NB4 (cell line): ENCODE results near the gene SLC26A1.

Experiments used
- MYC ChIP-seq: IDR thresholded peaks from 2 replicates; pipeline ENCODE4 v1.6.1; 2011; ENCODE audit warnings: low read depth, low read length
- POLR2A ChIP-seq: IDR thresholded peaks from 2 replicates; pipeline ENCODE4 v1.6.1; 2011; ENCODE audit warnings: mild to moderate bottlenecking; ENCODE audit not compliant: insufficient read length; ENCODE audit errors: extremely low read depth
- TF ChIP-seq, protein P1 (sequence below): IDR thresholded peaks from one replicate; pipeline ENCODE4 v1.5.1; 2012; ENCODE audit warnings: low read depth, low read length
- TF ChIP-seq, protein P2 (sequence below): IDR thresholded peaks from 2 replicates; pipeline ENCODE4 v1.6.1; 2011; ENCODE audit warnings: low read depth, low read length

DNA sequence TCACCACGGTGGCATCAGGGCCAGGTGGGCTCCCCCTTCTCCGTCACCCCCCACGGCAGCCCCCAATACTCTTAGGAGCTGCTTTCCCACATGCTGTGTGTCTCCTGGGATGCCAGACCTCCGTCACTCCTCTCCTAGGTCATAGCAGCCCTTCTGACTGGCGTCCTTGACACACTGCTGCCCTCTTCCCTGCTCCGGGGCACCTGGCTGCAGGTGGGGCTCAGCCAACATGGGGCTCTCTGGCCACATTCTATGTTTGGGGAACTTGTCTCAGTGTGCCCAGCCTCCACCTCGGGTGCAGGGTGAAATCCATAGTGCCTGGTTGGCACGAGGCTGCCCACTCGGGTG, 47.1 kb downstream of the SLC26A1 start:
- TF ChIP-seq POLR2A: no peak
- TF ChIP-seq, protein P1, sequence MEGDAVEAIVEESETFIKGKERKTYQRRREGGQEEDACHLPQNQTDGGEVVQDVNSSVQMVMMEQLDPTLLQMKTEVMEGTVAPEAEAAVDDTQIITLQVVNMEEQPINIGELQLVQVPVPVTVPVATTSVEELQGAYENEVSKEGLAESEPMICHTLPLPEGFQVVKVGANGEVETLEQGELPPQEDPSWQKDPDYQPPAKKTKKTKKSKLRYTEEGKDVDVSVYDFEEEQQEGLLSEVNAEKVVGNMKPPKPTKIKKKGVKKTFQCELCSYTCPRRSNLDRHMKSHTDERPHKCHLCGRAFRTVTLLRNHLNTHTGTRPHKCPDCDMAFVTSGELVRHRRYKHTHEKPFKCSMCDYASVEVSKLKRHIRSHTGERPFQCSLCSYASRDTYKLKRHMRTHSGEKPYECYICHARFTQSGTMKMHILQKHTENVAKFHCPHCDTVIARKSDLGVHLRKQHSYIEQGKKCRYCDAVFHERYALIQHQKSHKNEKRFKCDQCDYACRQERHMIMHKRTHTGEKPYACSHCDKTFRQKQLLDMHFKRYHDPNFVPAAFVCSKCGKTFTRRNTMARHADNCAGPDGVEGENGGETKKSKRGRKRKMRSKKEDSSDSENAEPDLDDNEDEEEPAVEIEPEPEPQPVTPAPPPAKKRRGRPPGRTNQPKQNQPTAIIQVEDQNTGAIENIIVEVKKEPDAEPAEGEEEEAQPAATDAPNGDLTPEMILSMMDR: no peak
- TF ChIP-seq MYC: no peak
- TF ChIP-seq, protein P2, sequence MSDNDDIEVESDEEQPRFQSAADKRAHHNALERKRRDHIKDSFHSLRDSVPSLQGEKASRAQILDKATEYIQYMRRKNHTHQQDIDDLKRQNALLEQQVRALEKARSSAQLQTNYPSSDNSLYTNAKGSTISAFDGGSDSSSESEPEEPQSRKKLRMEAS: no peak
